Panc1 (cell line): Measurements from ENCODE around the gene NOS1AP.

Experiments used
- REST ChIP-seq, 2 experiments: IDR thresholded peaks; 2 replicates each; pipeline ENCODE4 v1.6.1; 2011 to 2012; ENCODE audit warnings: low read depth in 2 of 2, control low read depth in 1 of 2, low read length in 1 of 2, mild to moderate bottlenecking in 1 of 2, moderate library complexity in 1 of 2; ENCODE audit not compliant: insufficient read depth in 1 of 2
- TF ChIP-seq, protein P1 (sequence below): fragments of 450-650 bp; IDR thresholded peaks from 2 replicates; pipeline ENCODE4 v1.5.1; 2017; ENCODE audit warnings: mild to moderate bottlenecking

GRCh38 chr1:162075862-162076261, 6.4 kb downstream of the NOS1AP start:
- TF ChIP-seq REST (IDR thresholded peaks at IDR 0.05; ENCODE audit: insufficient read depth in 1 of 2, low read depth in 2 of 2, low read length in 1 of 2), result no peak
- TF ChIP-seq, protein P1, sequence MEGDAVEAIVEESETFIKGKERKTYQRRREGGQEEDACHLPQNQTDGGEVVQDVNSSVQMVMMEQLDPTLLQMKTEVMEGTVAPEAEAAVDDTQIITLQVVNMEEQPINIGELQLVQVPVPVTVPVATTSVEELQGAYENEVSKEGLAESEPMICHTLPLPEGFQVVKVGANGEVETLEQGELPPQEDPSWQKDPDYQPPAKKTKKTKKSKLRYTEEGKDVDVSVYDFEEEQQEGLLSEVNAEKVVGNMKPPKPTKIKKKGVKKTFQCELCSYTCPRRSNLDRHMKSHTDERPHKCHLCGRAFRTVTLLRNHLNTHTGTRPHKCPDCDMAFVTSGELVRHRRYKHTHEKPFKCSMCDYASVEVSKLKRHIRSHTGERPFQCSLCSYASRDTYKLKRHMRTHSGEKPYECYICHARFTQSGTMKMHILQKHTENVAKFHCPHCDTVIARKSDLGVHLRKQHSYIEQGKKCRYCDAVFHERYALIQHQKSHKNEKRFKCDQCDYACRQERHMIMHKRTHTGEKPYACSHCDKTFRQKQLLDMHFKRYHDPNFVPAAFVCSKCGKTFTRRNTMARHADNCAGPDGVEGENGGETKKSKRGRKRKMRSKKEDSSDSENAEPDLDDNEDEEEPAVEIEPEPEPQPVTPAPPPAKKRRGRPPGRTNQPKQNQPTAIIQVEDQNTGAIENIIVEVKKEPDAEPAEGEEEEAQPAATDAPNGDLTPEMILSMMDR, result no peak
